Measurements from ENCODE around the gene PGBD1.

GRCh38 chr6:28264834-28265401, 16.5 kb upstream of the PGBD1 start:
- no peak for TF ChIP-seq REST (IDR thresholded peaks at IDR 0.05; ENCODE audit: insufficient read depth in 1 of 2, low read depth in 2 of 2, low read length in 2 of 2)
- TF ChIP-seq POLR2AphosphoS5 (IDR thresholded peaks at IDR 0.05; ENCODE audit: low read depth, low read length), result no peak
- TF ChIP-seq SIN3A (IDR thresholded peaks at IDR 0.05; ENCODE audit: borderline replicate concordance, insufficient read depth, low read length), result no peak
- TF ChIP-seq TAF1 (IDR thresholded peaks at IDR 0.05; ENCODE audit: borderline replicate concordance, insufficient read depth, low read length), result no peak
- TF ChIP-seq FOXP2 (optimal IDR thresholded peaks at IDR 0.05; ENCODE audit: borderline replicate concordance, extremely low read depth, extremely low read length, insufficient read depth), result no peak

Data from PFSK-1 (cell line).